ENCODE data around the gene P2RX1. TPM values are rescaled to one million over a fixed set of nuclear protein-coding genes. Genes with fewer than 3 reads are reported as not detected.

The P2RX1 gene
- polyA plus RNA-seq, 1 experiment: 0.05 TPM

GRCh38 chr17:3924512-3925350 lies 8.5 kb upstream of the P2RX1 start:
- ChIA-PET POLR2A (no interaction called here), CTCF (interaction anchor here (0.5 to 1.2 kb wide), 3 partner anchors 10 to 81 kb away, joined by 3 to 4 read pairs (median 3); no protein-coding TSS in a partner anchor)
- no peaks in the 10 kb centered on the region; the same call in 1 of the 2 replicates for H3K9me3 ChIP-seq (ENCODE audit: control insufficient read depth, insufficient read depth, low read length)
- H3K4me3 ChIP-seq (ENCODE audit: low read depth, low read length): no peak overlapping the region
- H3K27ac ChIP-seq (ENCODE audit: low read depth, low read length): no peak overlapping the region
- DNase-seq (ENCODE audit: low read depth, low spot score): no peak
- TF ChIP-seq, protein P1, sequence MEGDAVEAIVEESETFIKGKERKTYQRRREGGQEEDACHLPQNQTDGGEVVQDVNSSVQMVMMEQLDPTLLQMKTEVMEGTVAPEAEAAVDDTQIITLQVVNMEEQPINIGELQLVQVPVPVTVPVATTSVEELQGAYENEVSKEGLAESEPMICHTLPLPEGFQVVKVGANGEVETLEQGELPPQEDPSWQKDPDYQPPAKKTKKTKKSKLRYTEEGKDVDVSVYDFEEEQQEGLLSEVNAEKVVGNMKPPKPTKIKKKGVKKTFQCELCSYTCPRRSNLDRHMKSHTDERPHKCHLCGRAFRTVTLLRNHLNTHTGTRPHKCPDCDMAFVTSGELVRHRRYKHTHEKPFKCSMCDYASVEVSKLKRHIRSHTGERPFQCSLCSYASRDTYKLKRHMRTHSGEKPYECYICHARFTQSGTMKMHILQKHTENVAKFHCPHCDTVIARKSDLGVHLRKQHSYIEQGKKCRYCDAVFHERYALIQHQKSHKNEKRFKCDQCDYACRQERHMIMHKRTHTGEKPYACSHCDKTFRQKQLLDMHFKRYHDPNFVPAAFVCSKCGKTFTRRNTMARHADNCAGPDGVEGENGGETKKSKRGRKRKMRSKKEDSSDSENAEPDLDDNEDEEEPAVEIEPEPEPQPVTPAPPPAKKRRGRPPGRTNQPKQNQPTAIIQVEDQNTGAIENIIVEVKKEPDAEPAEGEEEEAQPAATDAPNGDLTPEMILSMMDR (IDR thresholded peaks at IDR 0.05; ENCODE audit: low read depth, low read length): no peak
- H3K27me3 ChIP-seq (ENCODE audit: control insufficient read depth, insufficient read depth, low read length): peaks cover 26% of the 10 kb centered on the region

- ChIA-PET POLR2A (no interaction called here), CTCF (interaction anchor here (1.2 to 1.3 kb wide), 3 partner anchors 10 to 11 kb away, joined by 3 to 5 read pairs (median 3); no protein-coding TSS in a partner anchor)
- TF ChIP-seq, protein P1 (IDR thresholded peaks at IDR 0.05; ENCODE audit: low read depth, low read length): no peak
These were observed 7.4 kb upstream of the P2RX1 start for GRCh38 chr17:3923466-3924190.

GRCh38 chr17:3922765-3923164 lies 6.5 kb upstream of the P2RX1 start:
- ChIA-PET CTCF (interaction anchor here (1.3 kb wide), 1 partner anchor 9 kb away, joined by 5 read pairs; no protein-coding TSS in a partner anchor), POLR2A (no interaction called here)
- no peak for DNase-seq (ENCODE audit: low read depth, low spot score)
- Histone ChIP-seq H3K27ac (ENCODE audit: low read depth, low read length) (no peak overlapping the region), H3K4me3 (ENCODE audit: low read depth, low read length) (no peak overlapping the region), H3K27me3 (ENCODE audit: control insufficient read depth, insufficient read depth, low read length) (peaks cover 26% of the 10 kb centered on the region), H3K9me3 (ENCODE audit: control insufficient read depth, insufficient read depth, low read length) (no peaks in the 10 kb centered on the region; the same call in 1 of the 2 replicates)
- TF ChIP-seq, protein P1 (IDR thresholded peaks at IDR 0.05; ENCODE audit: low read depth, low read length): no peak

More at GRCh38 chr17:3923466-3924190, 7.4 kb upstream of the P2RX1 start:
- DNase-seq (ENCODE audit: low read depth, low spot score): no peak
- Histone ChIP-seq H3K27ac (ENCODE audit: low read depth, low read length) (no peak overlapping the region), H3K9me3 (ENCODE audit: control insufficient read depth, insufficient read depth, low read length) (no peaks in the 10 kb centered on the region; the same call in 1 of the 2 replicates), H3K4me3 (ENCODE audit: low read depth, low read length) (no peak overlapping the region), H3K27me3 (ENCODE audit: control insufficient read depth, insufficient read depth, low read length) (peaks cover 26% of the 10 kb centered on the region)

DNA sequence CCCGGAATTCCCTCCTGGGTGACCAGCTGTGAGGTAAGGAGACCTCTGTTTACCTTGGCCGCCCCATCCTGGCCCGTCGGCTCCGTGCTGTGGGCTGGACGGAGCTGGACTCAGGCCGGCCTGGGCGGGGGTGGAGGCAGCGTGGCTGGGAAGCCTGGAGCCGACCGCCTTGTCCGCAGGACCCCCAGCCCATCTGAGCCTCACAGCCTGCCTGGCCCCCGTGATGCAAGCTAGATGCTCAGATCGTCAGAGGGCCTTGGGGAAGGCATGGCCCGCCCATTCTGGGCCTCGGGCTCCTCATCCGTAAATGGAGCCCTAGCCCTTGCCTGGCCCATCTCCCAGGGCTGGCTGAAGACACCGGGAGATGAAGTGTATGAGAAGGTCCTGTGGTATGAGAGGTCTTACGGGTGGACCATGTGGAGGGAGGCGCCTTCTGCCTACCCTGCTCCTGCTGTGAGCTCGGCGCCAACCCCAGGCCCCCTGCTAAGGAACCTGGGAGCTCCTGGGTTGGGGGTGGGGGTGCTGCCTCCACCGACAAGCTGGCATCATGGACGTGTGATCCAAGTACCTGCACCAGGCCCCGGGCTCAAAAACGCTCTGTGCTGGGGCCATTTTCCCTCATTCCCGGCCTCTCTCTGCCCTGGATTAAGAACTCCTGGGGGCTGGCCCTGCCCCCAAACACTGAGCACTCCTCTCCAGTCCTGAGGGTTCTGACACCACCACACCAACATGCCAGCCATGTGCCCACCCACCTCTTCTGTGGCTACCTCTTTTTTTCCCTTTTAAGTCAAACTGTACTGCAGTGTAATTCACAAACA lies 5.4 kb upstream of the P2RX1 start:
- CTCF ChIA-PET: no interaction called here
- no peak overlapping the region for H3K27ac ChIP-seq (ENCODE audit: low read depth, low read length)
- H3K9me3 ChIP-seq (ENCODE audit: control insufficient read depth, insufficient read depth, low read length): no peaks in the 10 kb centered on the region; the same call in 1 of the 2 replicates
- POLR2A ChIA-PET: no interaction called here
- no peak overlapping the region for H3K4me3 ChIP-seq (ENCODE audit: low read depth, low read length)
- peaks cover 29% of the 10 kb centered on the region for H3K27me3 ChIP-seq (ENCODE audit: control insufficient read depth, insufficient read depth, low read length)
- DNase-seq (ENCODE audit: low read depth, low spot score): no peak
- TF ChIP-seq, protein P1 (IDR thresholded peaks at IDR 0.05; ENCODE audit: low read depth, low read length): no peak

All from AG04450 (cell line).